Activated T-cell treated with anti-CD3 and anti-CD28 coated beads, Interleukin-2, amount 50 U/mL, for 24 hours (primary cell): Measurements from ENCODE around the gene ZNF385B.
"Not testable (repeated sequence)": the region's sequence is repeated elsewhere in the genome, so short reads cannot be mapped to it uniquely, and the experiment has no call there.

Experiments used
- DNase-seq: peaks from one replicate; pipeline ENCODE4 v3.0.0-alpha.2; 2020
- H3K27ac Mint-ChIP-seq: 2 replicates; pipeline ENCODE4 v1.8.0; 2020; ENCODE audit warnings: mild to moderate bottlenecking, mixed read lengths
- H3K27me3 Mint-ChIP-seq: 2 replicates; pipeline ENCODE4 v1.8.0; 2020; ENCODE audit warnings: mixed read lengths
- H3K36me3 Mint-ChIP-seq: 2 replicates; pipeline ENCODE4 v1.8.0; 2020; ENCODE audit warnings: low read depth, mixed read lengths
- H3K4me1 Mint-ChIP-seq: 2 replicates; pipeline ENCODE4 v1.8.0; 2020; ENCODE audit warnings: low read depth, mixed read lengths
- H3K4me3 Mint-ChIP-seq: 2 replicates; pipeline ENCODE4 v1.8.0; 2020; ENCODE audit warnings: mild to moderate bottlenecking, moderate library complexity, mixed read lengths
- H3K9me3 Mint-ChIP-seq: 2 replicates; pipeline ENCODE4 v1.8.0; 2020; ENCODE audit warnings: mixed read lengths

ZNF385B gene

DNA sequence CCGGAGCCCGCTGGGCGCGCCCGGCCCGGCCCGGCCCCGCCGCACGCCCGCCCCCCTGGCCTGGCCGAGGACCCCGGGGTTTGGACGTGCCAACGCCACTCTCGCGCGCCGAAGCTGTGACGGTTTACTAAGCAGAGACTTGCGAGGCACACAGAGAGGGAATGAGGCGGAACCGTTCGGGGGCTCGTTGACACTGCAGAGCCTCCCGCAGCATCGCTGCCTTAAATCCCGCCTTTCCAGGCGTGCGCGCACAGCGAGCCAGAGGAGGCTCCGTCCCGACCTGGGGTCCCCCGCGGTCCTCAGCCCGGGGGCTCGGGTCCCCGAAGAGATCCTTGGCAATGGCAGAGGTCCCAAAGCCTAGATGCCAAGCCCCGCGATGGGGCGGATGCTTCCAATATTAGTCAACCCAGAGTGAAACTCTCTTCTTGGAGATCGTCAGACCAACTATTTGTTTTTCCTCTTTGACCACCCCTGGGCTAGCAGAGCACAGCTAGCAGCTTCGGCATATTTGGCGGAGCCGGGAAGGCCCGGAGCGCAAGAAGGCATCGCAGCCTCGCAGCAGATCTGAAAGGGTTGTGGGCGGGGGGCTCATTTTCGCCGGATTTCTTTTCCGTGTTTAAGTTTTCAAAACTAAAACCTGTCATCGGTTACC lies at the start of gene ZNF385B:
ZNF385B (minus strand) TSS at position 197 of the 652 bp plus-strand sequence.
- peak within 1 kb of the TSS; percentile 38 for H3K4me3 Mint-ChIP-seq
- no peaks in the 10 kb centered on the region for H3K9me3 Mint-ChIP-seq

GRCh38 chr2:179910735-179911113 lies 49.3 kb upstream of the ZNF385B start:
- H3K4me1 Mint-ChIP-seq = no peaks in the 10 kb centered on the region
- no peak overlapping the region for H3K4me3 Mint-ChIP-seq
- DNase-seq = no peak
- H3K27ac Mint-ChIP-seq = no peak overlapping the region
- no peaks in the 10 kb centered on the region for H3K36me3 Mint-ChIP-seq
- no peaks in the 10 kb centered on the region for H3K9me3 Mint-ChIP-seq
- peaks cover 18% of the 10 kb centered on the region for H3K27me3 Mint-ChIP-seq

More for the DNA sequence above, at the start of gene ZNF385B:
- DNase-seq = peak; percentile 28
- Mint-ChIP-seq H3K4me1 (peaks cover 13% of the 10 kb centered on the region), H3K27me3 (peaks cover 56% of the 10 kb centered on the region), H3K27ac (no peak within 1 kb of the TSS), H3K36me3 (no peaks in the 10 kb centered on the region)

- H3K4me1 Mint-ChIP-seq = no peaks in the 10 kb centered on the region
- no peak for DNase-seq
- peaks cover 18% of the 10 kb centered on the region for H3K27me3 Mint-ChIP-seq
- no peaks in the 10 kb centered on the region for H3K36me3 Mint-ChIP-seq
- H3K4me3 Mint-ChIP-seq = no peak overlapping the region
- H3K27ac Mint-ChIP-seq = no peak overlapping the region
- no peaks in the 10 kb centered on the region for H3K9me3 Mint-ChIP-seq
These were observed 48.7 kb upstream of the ZNF385B start for GRCh38 chr2:179909845-179910734.

DNA sequence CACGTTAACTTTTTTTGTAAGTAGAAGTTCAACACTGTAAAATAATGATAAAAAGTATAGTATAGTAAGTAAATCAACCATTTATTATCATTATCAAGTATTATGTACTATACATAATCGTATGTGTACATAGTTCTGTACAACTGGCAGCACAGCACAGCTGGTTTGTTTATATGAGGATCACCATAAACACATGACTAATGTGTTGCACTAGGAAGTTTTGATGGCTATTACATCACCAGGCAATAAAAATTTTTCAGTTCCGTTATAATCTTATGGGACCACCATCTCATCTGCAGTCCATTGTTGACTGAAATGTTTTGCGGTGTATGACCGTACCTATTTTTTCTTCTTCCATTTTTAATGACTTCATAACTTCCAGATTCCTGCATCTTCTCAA lies 39.2 kb upstream of the ZNF385B start:
- H3K27ac Mint-ChIP-seq = no peak overlapping the region
- no peaks in the 10 kb centered on the region for H3K4me1 Mint-ChIP-seq
- no peaks in the 10 kb centered on the region for H3K36me3 Mint-ChIP-seq
- H3K9me3 Mint-ChIP-seq = peaks cover 8% of the 10 kb centered on the region
- peaks cover 3% of the 10 kb centered on the region for H3K27me3 Mint-ChIP-seq
- no peak overlapping the region for H3K4me3 Mint-ChIP-seq
- no peak for DNase-seq

DNA sequence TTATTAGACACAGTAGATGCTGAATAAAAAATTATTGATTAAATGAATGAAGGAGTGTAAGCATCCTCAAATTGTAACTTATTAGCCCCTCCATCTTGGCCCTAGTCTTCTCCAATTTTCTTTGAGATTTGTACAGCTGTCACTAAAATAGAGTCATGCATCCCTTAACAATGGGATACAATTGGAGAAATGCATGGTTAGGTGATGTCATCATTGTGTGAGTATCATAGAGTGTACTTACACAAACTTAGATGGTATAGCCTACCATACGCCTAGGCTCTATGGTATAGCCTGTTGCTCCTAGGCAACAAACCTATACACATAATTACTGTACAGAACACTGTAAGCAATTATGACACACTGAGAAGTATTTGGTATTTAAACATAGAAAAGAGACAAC lies 38.3 kb upstream of the ZNF385B start:
- Mint-ChIP-seq H3K27ac (no peak overlapping the region), H3K4me1 (no peaks in the 10 kb centered on the region), H3K27me3 (peaks cover 3% of the 10 kb centered on the region)

DNA sequence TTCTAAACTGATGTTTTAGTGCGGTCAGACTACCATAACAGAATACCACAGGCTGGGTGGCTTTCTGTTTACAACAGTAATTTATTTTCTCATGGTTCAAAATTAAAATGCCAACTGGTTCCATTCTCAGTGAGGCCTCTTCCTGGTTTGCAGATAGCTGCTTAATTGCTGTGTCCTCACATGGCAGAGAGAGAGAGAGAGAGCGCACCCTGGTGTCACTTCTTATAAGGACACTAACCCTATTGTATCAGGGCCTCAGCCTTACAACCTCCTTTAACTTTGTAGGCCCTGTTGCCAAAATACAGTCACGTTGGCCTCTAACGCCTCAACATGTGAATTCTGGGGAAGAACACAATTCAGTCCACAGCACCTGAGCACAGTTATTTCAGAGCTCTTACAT lies 37.5 kb upstream of the ZNF385B start:
- peaks cover 3% of the 10 kb centered on the region for H3K27me3 Mint-ChIP-seq
- H3K27ac Mint-ChIP-seq = no peak overlapping the region
- DNase-seq = no peak
- no peaks in the 10 kb centered on the region for H3K36me3 Mint-ChIP-seq
- no peak overlapping the region for H3K4me3 Mint-ChIP-seq
- H3K4me1 Mint-ChIP-seq = no peaks in the 10 kb centered on the region
- peaks cover 3% of the 10 kb centered on the region for H3K9me3 Mint-ChIP-seq

More for the DNA sequence above, 38.3 kb upstream of the ZNF385B start:
- no peak for DNase-seq
- Mint-ChIP-seq H3K4me3 (no peak overlapping the region), H3K9me3 (peaks cover 8% of the 10 kb centered on the region), H3K36me3 (no peaks in the 10 kb centered on the region)

DNA sequence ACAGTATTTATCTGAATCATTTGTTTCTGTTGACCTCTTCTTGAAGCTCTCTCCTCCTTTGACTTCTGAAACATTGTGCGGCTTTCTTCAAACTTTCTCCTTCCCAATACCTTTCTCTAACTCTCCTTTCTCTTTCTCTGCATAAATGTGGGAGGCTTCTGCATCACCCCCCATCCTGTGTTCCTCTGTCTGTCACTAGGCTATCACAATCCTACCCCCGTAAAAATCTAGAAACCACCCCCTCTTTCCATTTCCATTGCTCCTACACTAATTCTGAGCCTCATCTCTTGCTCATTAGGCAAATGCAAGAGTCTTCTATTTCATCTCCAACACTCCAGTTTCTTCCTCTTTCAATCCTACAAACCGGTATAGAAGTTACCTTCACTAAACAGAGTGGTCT lies 32.2 kb upstream of the ZNF385B start:
- H3K4me3 Mint-ChIP-seq = no peak overlapping the region
- H3K36me3 Mint-ChIP-seq = no peaks in the 10 kb centered on the region
- H3K27me3 Mint-ChIP-seq = peaks cover 6% of the 10 kb centered on the region
- DNase-seq = no peak
- H3K27ac Mint-ChIP-seq = no peak overlapping the region
- no peaks in the 10 kb centered on the region for H3K4me1 Mint-ChIP-seq
- H3K9me3 Mint-ChIP-seq = peaks cover 4% of the 10 kb centered on the region

- DNase-seq = no peak
- peaks cover 6% of the 10 kb centered on the region for H3K27me3 Mint-ChIP-seq
- H3K36me3 Mint-ChIP-seq = no peaks in the 10 kb centered on the region
These were observed 29.8 kb upstream of the ZNF385B start for GRCh38 chr2:179891237-179891636.

DNA sequence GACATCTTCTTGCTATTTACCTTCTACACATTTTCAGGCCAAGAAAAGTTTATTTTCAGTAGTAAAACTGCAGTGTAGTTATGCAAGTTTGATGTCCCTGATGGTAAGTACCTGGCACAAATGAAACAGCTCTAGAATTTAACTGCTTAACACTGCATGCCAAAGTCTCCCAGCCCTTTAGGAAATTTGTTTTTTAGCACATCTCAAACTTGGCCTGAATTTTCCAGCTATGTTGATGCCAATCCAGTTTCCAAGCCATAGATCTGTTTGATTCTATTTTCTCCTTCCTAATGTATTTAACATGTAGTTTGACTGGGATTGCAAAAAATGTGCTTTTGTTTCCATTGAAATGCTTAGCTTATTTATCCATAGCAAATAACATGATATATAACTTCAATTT lies 29.3 kb upstream of the ZNF385B start:
- Mint-ChIP-seq H3K9me3 (peaks cover 8% of the 10 kb centered on the region), H3K27me3 (peaks cover 6% of the 10 kb centered on the region), H3K36me3 (no peaks in the 10 kb centered on the region), H3K4me3 (no peak overlapping the region), H3K4me1 (no peaks in the 10 kb centered on the region), H3K27ac (no peak overlapping the region)
- no peak for DNase-seq

More at GRCh38 chr2:179891237-179891636, 29.8 kb upstream of the ZNF385B start:
- H3K4me3 Mint-ChIP-seq = no peak overlapping the region
- peaks cover 8% of the 10 kb centered on the region for H3K9me3 Mint-ChIP-seq
- no peaks in the 10 kb centered on the region for H3K4me1 Mint-ChIP-seq
- no peak overlapping the region for H3K27ac Mint-ChIP-seq

DNA sequence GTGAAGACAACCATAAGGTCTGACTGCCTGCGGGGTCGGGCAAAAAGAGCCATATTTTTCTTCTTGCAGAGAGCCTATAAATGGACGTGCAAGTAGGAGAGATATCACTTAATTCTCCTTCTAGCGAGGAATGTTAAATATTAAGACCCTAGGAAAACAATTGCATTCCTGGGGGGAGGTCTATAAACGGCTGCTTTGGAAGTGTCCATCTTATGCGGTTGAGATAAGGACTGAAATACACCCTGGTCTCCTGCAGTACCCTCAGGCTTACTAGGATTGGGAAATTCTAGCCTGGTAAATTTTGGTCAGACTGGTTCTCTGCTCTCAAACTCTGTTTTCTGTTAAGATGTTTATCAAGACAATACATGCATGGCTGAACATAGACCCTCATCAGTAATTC lies 27.2 kb upstream of the ZNF385B start:
- H3K9me3 Mint-ChIP-seq, DNase-seq, H3K4me3 Mint-ChIP-seq: not testable (repeated sequence)

DNA sequence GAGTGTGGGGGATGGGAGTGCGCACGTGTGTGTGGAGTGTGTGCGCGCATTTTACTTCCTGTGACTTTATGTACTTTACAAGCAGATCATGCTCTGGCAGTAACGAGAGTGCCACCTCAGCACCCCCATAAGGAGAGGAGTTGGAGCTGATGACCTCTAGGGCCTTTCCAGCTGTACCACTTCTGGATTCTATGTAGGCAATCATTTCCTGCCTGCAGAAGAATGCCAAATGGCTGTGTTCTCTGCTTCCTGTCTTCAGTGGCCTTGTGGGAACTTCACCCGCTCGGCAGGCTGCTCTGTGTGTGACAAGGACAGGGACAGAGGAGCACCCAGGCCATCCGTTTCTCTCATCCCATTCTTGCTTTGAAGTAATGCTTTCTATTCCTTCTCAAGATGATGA lies 22.8 kb upstream of the ZNF385B start:
- no peaks in the 10 kb centered on the region for H3K36me3 Mint-ChIP-seq
- H3K4me3 Mint-ChIP-seq = no peak overlapping the region
- DNase-seq = no peak
- no peaks in the 10 kb centered on the region for H3K4me1 Mint-ChIP-seq
- no peak overlapping the region for H3K27ac Mint-ChIP-seq
- H3K27me3 Mint-ChIP-seq = peaks cover 6% of the 10 kb centered on the region
- peaks cover 8% of the 10 kb centered on the region for H3K9me3 Mint-ChIP-seq

More for the DNA sequence above, 27.2 kb upstream of the ZNF385B start:
- not testable (repeated sequence) for H3K27me3 Mint-ChIP-seq, H3K36me3 Mint-ChIP-seq, H3K4me1 Mint-ChIP-seq, H3K27ac Mint-ChIP-seq

- DNase-seq = no peak
- Mint-ChIP-seq H3K4me3 (no peak overlapping the region), H3K36me3 (no peaks in the 10 kb centered on the region), H3K4me1 (no peaks in the 10 kb centered on the region), H3K9me3 (no peaks in the 10 kb centered on the region), H3K27me3 (peaks cover 6% of the 10 kb centered on the region), H3K27ac (no peak overlapping the region)
These were observed 21.7 kb upstream of the ZNF385B start for GRCh38 chr2:179882851-179883806.

DNA sequence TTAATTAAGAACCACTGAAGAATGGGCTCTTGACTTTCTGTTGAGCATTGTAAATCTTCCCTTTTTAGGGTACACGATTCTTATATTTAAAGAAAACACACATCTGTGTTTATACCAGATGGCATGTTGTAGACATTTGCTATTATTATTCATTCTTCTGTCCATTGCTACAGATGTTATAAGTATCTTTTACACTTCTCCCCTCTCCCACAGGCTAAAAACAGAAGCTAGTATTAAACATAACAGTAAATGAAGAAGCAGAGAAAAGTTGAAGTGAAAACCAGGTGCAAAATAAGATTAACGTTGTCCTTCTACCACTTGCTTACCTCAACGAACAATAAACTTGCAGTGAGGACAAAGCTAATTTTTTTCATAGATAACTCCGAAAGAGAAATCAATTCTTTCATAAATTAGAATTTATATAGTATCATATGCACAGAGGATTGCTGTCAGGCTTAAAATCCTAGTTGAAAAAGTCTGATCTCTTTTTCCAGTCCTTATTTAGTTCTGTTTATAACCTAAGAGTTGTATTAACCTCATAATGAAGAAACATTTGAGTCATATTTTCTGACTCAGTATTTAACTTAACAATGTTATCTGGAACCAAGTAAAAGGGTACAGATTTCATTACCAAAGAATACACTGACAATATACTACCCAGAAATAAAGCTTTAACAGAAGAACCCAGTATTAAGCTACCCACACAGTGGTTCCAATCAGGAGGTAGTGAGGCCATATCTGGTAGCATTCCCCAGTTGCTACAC lies 16.4 kb upstream of the ZNF385B start:
- H3K36me3 Mint-ChIP-seq = no peaks in the 10 kb centered on the region
- no peak overlapping the region for H3K27ac Mint-ChIP-seq
- no peaks in the 10 kb centered on the region for H3K9me3 Mint-ChIP-seq
- peaks cover 15% of the 10 kb centered on the region for H3K27me3 Mint-ChIP-seq
- no peaks in the 10 kb centered on the region for H3K4me1 Mint-ChIP-seq
- H3K4me3 Mint-ChIP-seq = no peak overlapping the region
- DNase-seq = no peak

DNA sequence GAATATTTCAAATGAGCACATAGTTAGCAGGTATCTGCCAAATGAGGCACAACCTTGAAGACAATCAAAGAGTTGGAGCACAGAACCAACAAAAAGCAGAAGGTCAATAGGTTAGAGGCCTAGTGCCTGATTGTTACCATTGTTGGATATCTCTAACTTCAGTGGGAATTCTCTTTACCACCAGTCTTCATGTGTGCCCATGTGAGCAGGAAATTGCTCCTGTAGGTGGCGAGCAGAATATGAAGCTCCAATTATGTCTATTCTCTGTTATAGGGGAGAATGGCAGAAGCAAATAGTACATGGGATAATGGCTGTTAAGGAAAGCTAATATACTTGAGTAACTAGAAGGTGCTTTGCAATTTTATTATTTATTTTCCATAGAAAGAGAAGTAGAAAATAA lies 14.9 kb upstream of the ZNF385B start:
- peaks cover 12% of the 10 kb centered on the region for H3K27me3 Mint-ChIP-seq
- no peak overlapping the region for H3K4me3 Mint-ChIP-seq
- no peaks in the 10 kb centered on the region for H3K4me1 Mint-ChIP-seq
- DNase-seq = no peak
- no peaks in the 10 kb centered on the region for H3K9me3 Mint-ChIP-seq
- no peak overlapping the region for H3K27ac Mint-ChIP-seq
- H3K36me3 Mint-ChIP-seq = no peaks in the 10 kb centered on the region
